Measurements from ENCODE around the gene KMO. TPM values are rescaled to one million over a fixed set of nuclear protein-coding genes. Genes with fewer than 3 reads are reported as not detected.

Gene KMO
- total RNA-seq, 4 donors from 2014 or later, result 0.04 to 0.19 (median 0.07) TPM

DNA sequence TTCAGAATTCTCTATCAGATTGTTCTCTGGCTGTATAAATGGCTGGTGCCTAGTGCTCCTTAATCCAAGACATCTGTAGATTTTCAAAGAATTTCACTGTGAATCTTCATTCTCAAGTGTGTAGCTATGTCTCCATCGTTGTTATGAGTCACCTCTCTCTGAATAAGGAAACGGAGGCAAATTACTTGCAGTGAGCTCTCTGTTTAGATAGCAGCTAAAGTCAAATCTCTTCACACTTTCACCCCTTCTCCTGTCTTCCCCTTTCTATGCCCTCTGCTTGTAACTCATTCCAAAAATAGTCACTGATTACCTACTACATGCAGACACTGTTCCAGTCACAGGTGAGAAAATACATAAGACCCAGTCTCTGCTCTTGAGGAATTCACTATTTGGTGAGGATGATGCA, 68.3 kb downstream of the KMO start:
- TF ChIP-seq CTCF (IDR thresholded peaks at IDR 0.05) (no peak), POLR2A (IDR thresholded peaks at IDR 0.05) (no peak)
- Histone ChIP-seq H3K9me3 (no peaks in the 10 kb centered on the region), H3K4me3 (no peak overlapping the region), H3K27me3 (no peaks in the 10 kb centered on the region), H3K4me1 (peaks cover 0 to 7% (median 0%) of the 10 kb centered on the region in 3 donors), H3K36me3 (peaks cover 0 to 37% (median 0%) of the 10 kb centered on the region in 3 donors), H3K27ac (no peak overlapping the region)
- intact Hi-C loops (cut with DNase I), result loop anchor here (10.0 kb wide), 2 partner anchors 66 to 234 kb away; partner anchors contain the start of gene KMO
- no peak for DNase-seq
- 41 to 42% methylated on average over 2 of the region's 2 CpGs for WGBS, 2 donors

DNA sequence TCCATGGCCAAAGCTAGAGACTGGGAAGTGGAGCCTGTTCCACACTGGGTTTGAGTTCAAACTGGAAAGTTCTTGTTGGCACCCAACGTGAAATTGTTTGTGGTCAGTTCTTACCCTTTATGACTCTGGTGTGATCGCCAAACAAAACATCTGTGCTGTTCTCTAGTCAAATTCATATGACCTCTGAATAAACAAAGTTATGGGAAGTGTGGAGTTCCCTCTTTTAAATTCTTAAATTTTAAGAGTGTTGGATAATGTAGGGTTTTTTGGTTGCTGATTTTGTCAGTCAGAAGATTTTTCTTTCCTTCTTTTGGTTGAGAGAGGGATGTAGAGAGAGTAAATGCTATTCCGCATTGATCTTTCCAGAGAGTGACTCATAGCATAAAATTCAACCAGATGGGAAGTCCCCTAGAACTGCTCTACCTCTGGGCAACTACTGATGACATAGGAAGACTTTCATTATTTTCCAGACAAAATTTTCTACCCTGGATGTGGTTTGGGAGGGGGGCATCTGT, 71.6 kb downstream of the KMO start:
- WGBS, 2 donors, result 54 to 68% methylated on average over 3 of the region's 3 CpGs
- no peak overlapping the region for H3K27ac ChIP-seq
- no peaks in the 10 kb centered on the region for H3K9me3 ChIP-seq
- no peak for DNase-seq
- no peak overlapping the region for H3K4me3 ChIP-seq
- peaks cover 0 to 7% (median 0%) of the 10 kb centered on the region in 3 donors for H3K4me1 ChIP-seq
- intact Hi-C loops (cut with DNase I), result loop anchor here (10.0 kb wide), 2 partner anchors 69 to 231 kb away; partner anchors contain the start of gene KMO
- H3K36me3 ChIP-seq, result peaks cover 0 to 24% (median 0%) of the 10 kb centered on the region in 3 donors
- TF ChIP-seq POLR2A (IDR thresholded peaks at IDR 0.05) (no peak), CTCF (IDR thresholded peaks at IDR 0.05) (no peak)
- H3K27me3 ChIP-seq, result no peaks in the 10 kb centered on the region

DNA sequence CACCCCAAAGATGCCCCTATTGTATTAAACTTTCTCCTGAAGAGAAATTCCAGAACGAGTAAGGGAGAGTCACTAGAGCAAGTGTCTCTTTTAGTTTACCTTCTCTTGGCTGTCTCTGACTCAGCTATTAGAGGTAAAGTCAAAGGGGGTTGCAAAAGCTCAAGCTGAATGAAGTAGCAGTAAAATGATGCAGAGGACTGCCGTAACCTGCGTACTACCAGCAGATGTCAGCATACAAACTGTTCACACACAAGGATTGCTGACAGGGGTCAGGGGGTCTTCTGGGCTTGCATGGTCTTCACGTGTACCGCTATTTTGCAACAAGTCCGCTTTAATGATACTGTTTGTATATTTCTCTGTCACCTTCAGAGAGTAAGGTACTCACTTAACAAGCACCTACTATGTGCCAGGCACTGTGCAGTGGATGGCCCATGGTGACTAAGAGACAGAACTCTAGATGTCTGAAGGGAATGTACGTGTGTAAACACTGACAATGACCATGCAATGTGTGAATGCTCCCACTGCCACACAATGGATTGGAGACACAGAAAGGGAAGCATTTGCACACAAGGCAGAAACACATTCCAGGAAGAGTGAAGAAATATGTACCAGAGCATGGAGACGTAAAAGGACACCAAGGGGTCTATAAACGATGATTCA, 73.1 kb downstream of the KMO start:
- Histone ChIP-seq H3K9me3 (no peaks in the 10 kb centered on the region), H3K4me3 (no peak overlapping the region), H3K4me1 (peaks cover 0 to 20% (median 0%) of the 10 kb centered on the region in 3 donors), H3K36me3 (peaks cover 0 to 24% (median 0%) of the 10 kb centered on the region in 3 donors), H3K27ac (no peak overlapping the region), H3K27me3 (no peaks in the 10 kb centered on the region)
- 78 to 81% methylated on average over 9 of the region's 9 CpGs for WGBS, 2 donors
- intact Hi-C loops (cut with DNase I), result loop anchor here (10.0 kb wide), 2 partner anchors 70 to 230 kb away; partner anchors contain the start of gene KMO
- TF ChIP-seq CTCF (IDR thresholded peaks at IDR 0.05) (no peak), POLR2A (IDR thresholded peaks at IDR 0.05) (no peak)
- no peak for DNase-seq

DNA sequence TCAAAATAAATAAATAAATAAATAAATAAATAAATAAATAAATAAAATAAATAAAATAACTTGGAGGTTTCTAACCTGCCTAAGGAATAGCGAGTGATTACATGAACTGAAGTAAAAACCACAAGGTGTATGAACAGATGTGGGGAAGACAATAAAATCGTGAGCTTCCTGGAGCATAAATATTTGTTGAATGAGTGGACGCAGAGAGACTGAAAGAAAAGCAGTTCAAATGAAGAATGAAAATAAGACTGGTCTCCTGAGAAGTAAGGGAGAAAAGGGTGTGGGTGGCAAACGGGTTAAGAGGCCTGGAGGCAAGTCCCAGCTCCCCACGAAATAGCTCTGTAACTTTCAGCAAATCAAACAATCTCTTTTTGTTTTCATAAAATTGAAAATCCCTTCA, 74.4 kb downstream of the KMO start:
- H3K36me3 ChIP-seq, result peaks cover 0 to 24% (median 0%) of the 10 kb centered on the region in 3 donors
- TF ChIP-seq CTCF (IDR thresholded peaks at IDR 0.05) (no peak), POLR2A (IDR thresholded peaks at IDR 0.05) (no peak)
- peaks cover 0 to 30% (median 0%) of the 10 kb centered on the region in 3 donors for H3K4me1 ChIP-seq
- intact Hi-C loops (cut with DNase I), result loop anchor here (10.0 kb wide), 2 partner anchors 72 to 228 kb away; partner anchors contain the start of gene KMO
- WGBS, 2 donors, result 38 to 48% methylated on average over 5 of the region's 5 CpGs
- DNase-seq, result no peak
- H3K4me3 ChIP-seq, result no peak overlapping the region
- H3K27ac ChIP-seq, result no peak overlapping the region
- H3K9me3 ChIP-seq, result no peaks in the 10 kb centered on the region
- H3K27me3 ChIP-seq, result no peaks in the 10 kb centered on the region

DNA sequence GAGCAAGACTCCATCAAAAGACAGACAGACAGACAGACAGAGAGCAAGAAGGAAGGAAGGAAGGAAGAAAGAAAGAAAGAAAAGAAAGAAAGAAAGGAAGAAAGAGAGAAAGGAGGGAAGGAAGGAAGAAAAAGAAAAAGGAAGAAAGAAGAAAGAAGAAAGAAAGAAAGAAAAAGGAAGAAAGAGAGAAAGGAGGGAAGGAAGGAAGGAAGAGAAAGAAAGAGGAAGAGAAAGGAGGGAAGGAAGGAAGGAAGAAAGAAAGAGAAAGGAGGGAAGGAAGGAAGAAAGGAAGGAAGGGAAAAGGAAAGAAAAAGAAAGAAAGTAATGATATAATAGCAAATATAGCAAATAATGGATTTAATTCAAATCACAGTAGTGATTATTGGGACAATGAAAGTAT, 75.3 kb downstream of the KMO start:
- H3K27me3 ChIP-seq, result no peaks in the 10 kb centered on the region
- TF ChIP-seq CTCF (IDR thresholded peaks at IDR 0.05) (no peak), POLR2A (IDR thresholded peaks at IDR 0.05) (no peak)
- H3K36me3 ChIP-seq, result peaks cover 0 to 17% (median 0%) of the 10 kb centered on the region in 3 donors
- H3K27ac ChIP-seq, result no peak overlapping the region
- no peak overlapping the region for H3K4me3 ChIP-seq
- H3K9me3 ChIP-seq, result no peaks in the 10 kb centered on the region
- no peak for DNase-seq
- intact Hi-C loops (cut with DNase I), result loop anchor here (10.0 kb wide), 2 partner anchors 73 to 227 kb away; partner anchors contain the start of gene KMO
- H3K4me1 ChIP-seq, result peaks cover 0 to 30% (median 0%) of the 10 kb centered on the region in 3 donors

Measured in esophagus squamous epithelium (tissue), 5 donors.